GM18867 (cell line): ENCODE data around the gene MOV10.
"Not testable (repeated sequence)": the region's sequence is repeated elsewhere in the genome, so short reads cannot be mapped to it uniquely, and the experiment has no call there.

Experiments used
- ATAC-seq: cut with Tn5 transposase; IDR thresholded peaks from one replicate; pipeline ENCODE4 v1.9.1; 2021; ENCODE audit warnings: mild to moderate bottlenecking, moderate library complexity; ENCODE audit not compliant: unreplicated experiment

Gene MOV10

DNA sequence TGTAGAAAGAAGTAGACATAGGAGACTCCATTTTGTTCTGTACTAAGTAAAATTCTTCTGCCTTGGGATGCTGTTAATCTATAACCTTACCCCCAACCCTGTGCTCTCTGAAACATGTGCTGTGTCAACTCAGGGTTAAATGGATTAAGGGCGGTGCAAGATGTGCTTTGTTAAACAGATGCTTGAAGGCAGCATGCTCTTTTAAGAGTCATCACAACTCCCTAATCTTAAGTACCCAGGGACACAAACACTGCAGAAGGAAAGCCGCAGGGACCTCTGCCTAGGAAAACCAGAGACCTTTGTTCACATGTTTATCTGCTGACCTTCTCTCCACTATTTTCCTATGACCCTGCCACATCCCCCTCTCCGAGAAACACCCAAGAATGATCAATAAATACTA lies 54.6 kb downstream of the MOV10 start:
- not testable (repeated sequence) for ATAC-seq

DNA sequence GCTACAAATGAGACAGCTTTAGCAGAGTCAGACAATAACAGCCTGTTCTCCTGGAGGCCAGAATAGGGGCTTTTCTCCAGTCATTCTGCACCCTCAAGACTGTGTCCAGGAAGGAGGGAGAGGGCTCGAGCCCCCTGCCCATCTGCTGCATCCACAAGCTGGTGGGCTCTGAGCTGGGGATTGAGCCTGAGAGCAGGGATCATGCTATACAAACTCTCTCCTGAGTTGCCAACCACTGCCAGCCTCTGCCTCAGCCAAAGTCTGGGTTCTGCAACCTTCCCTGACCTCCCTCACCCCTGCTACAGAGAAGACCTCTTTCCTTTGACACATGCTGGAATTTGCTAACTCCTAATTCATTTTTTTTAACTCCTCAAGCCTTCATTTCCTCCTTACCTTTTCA lies 55.5 kb downstream of the MOV10 start:
- ATAC-seq, result no peak

DNA sequence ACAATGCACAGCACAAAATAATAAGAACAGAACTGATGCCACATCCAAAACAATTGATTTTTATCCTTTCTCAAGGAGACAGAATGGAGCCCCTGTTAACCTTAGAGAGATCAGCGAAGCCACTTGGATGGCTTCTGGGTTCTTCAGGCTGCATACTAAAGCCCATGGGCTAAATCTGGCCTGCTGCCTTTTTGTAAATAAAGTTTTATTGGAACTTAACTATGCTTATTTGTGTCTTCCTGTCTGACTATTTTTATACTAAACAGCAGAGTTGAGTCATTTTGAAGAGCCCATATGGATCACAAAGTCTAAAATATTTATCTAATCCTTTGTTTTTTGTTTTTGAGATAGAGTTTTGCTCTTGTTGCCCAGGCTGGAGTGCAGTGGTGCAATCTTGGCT lies 57.0 kb downstream of the MOV10 start:
- no peak for ATAC-seq

DNA sequence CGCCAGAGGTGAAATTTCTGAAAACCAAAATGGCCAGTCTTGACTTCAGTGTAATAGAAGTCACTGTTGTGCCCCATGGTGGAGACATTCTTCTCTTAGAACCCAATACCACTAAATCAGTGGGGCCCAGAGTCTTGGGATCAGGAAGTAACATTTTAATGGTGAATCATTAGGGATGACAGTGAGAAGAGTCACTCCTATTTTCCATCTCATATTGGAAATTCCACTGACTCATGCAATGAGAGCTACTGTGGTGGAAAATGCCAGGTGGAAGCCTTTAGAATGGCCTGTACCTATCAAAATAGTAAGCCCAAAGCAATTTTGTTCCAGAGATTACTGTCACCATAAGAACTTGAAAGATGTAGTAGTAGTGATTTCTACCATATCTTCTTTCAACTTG lies 61.3 kb downstream of the MOV10 start:
- no peak for ATAC-seq

DNA sequence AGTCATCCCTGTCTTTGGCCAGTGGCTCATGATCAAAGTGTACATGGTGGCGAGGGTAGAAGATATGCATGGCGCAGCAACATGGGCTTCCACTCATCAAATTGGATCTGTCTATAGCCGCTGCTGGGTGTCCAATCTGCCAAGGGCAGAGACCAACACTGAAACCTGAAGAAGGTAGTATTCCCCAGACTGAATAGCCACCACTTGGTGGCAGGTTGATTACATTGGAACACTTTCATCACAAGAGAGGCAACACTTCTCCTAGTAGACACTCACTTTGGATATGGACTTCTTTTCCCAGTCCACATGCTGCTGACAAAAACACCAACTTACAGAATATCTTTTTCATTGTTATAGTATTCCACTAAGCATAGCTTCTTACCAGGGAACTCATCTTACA lies 63.1 kb downstream of the MOV10 start:
- no peak for ATAC-seq

DNA sequence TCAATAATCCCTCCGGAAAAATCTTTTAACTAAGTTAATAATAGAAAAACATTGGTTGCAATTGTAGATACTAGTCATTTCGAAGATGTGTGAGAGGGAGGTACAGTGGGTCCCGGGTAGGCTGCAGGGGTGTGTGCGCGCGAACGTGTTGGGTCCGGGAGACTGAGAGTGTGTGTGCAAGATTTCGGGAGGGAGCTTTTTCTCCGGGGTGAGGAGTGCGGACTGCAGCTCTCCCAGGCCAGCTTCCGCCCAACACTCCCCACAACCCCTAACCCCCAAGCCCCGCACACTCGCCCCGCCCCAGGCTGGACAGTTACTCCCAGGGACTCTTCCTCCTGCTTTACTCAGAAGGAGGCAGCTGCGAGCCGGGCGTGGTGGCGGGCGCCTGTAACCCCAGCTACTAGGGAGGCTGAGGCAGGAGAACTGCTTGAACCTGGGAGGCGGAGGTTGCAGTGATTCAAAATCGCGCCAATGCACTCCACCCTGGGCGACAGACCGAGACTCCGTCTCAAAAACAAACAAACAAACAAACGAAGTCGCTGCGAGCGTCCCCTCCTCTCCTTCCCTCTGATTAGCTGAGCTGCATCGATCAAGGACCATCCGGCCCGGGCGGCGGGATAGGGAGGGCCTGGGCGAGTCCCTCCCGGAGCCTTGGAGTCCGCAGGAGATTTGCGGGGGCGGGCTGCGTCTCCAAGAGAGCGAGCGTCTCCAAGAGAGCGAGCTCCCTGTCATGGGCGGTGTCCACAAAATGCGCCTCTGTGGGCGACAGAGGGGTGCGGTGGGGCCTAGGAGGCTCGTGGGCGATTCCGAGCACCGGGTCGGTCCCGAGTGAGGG lies 68.9 kb downstream of the MOV10 start:
- no peak for ATAC-seq

DNA sequence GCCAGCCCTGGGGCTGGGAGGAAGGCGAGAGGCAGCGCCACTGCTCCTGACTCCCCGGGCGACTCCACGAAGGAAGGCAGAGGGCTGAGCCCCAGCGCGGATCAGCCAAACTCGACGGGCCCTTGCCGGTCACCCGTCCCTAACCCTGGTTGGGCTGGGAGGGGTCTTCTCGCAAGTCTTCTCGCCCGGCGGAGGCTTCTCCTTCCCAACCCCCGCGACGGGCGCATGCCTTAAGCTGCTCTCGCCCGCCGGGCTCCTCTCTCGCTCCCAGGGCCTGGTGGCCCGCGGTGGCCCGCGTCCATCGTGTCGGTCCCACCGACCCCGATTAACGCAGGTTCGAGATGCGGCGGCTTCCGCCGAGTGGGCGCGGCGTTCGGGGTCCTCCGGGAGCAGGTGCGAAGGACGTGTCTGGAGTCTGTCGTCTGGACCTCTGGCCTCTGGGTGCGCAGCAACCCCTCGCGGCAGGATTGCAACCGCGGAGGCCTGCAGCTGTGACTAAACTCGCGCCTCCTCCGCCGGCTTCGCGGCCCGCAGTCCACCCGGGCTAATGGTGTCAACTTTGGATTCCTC lies 69.6 kb downstream of the MOV10 start:
- ATAC-seq, result no peak

DNA sequence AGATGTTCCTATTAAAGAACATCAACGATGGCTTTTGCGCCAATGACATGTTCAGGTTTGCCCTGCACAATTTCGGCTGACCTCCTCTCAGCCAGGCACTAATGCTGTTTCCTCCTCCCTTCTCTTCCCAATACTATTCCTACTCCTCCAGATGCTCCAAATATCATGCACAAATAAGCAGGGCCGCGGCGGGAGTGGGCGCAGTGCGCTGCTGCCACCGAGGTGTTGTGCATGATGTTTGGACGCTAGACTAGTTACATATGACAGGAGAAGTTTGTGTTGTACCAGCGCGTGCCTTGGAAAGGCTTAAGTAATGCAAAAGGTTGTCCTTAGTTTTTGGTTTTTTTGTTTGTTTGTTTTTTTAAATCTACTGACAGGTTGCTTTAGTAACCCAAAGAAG lies 73.9 kb downstream of the MOV10 start:
- ATAC-seq, result no peak
